Nephron progenitor cell (in vitro differentiated cells): ENCODE measurements around the gene SLC6A20.
A peak's percentile ranks its signal among the peaks of the same experiment; 100 is the strongest.

Source experiments
- DNase-seq: peaks from one replicate; pipeline ENCODE4 v3.0.0; 2021
- H3K27ac Mint-ChIP-seq: 2 replicates; pipeline ENCODE4 v1.8.0; 2021; ENCODE audit warnings: mild to moderate bottlenecking, moderate library complexity, mixed read lengths
- H3K27me3 Mint-ChIP-seq: 2 replicates; pipeline ENCODE4 v1.8.0; 2021; ENCODE audit warnings: mild to moderate bottlenecking, low read depth, mixed read lengths; ENCODE audit not compliant: poor library complexity
- H3K36me3 Mint-ChIP-seq: 2 replicates; pipeline ENCODE4 v1.8.0; 2021; ENCODE audit warnings: low read depth, mixed read lengths
- H3K4me1 Mint-ChIP-seq: 2 replicates; pipeline ENCODE4 v1.8.0; 2021; ENCODE audit warnings: mixed read lengths
- H3K4me3 Mint-ChIP-seq: 2 replicates; pipeline ENCODE4 v1.8.0; 2021; ENCODE audit warnings: mild to moderate bottlenecking, moderate library complexity, mixed read lengths
- H3K9me3 Mint-ChIP-seq: 2 replicates; pipeline ENCODE4 v1.8.0; 2021; ENCODE audit warnings: mild to moderate bottlenecking, moderate library complexity, mixed read lengths
- CTCF ChIP-seq: fragments of 200-600 bp; sonication (generic); IDR thresholded peaks from 2 replicates; pipeline ENCODE4 v1.5.0; 2021; ENCODE audit warnings: antibody characterized with exemption

SLC6A20 gene

DNA sequence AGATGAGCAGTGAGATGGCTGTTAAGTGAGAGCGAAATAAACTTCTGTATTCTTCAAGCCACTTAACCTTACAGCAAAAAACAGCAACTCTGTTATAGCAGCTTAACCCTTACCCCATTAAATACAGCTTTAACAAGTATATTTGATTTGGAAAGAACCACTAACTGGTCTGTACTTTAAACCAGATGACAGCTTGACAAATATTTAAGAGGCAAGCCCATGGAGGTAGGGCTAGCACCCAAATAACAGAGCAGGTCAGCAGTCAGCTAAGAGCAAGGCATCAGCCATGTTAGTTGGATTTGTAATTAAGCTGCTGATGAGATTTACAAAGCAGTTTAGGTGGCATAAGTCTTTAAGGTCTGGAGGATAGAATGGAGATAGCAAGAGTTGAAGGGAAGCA is 42.1 kb upstream of the SLC6A20 start:
- Mint-ChIP-seq H3K4me3 (no peak overlapping the region), H3K4me1 (peaks cover 19% of the 10 kb centered on the region), H3K27me3 (peaks cover 10% of the 10 kb centered on the region), H3K36me3 (peaks cover 10% of the 10 kb centered on the region), H3K9me3 (peaks cover 4% of the 10 kb centered on the region), H3K27ac (no peak overlapping the region)
- no peak for DNase-seq
- TF ChIP-seq CTCF: no peak

DNA sequence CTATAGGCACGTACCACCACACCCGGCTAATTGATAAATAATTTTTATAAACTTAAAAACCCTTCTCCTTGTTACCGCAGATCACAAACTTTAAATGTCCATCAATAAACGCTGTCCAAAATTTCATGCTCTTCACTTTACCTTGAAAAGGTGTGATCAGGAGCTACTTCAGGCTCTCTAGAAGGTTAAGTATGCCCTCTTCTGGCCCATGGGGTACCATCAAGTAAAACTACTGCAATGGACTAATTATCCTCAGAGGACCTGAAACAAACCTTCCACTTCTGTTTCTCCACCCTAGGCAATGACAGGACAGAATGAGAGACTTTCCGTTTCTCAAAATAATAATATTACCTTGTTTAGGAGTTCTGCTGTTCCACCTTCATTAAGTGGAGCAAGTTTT is 36.4 kb upstream of the SLC6A20 start:
- peak; percentile 7 for TF ChIP-seq CTCF
- Mint-ChIP-seq H3K4me1 (no peaks in the 10 kb centered on the region), H3K27ac (no peak overlapping the region), H3K27me3 (no peaks in the 10 kb centered on the region), H3K36me3 (peaks cover 48% of the 10 kb centered on the region), H3K9me3 (no peaks in the 10 kb centered on the region), H3K4me3 (no peak overlapping the region)
- DNase-seq: no peak

DNA sequence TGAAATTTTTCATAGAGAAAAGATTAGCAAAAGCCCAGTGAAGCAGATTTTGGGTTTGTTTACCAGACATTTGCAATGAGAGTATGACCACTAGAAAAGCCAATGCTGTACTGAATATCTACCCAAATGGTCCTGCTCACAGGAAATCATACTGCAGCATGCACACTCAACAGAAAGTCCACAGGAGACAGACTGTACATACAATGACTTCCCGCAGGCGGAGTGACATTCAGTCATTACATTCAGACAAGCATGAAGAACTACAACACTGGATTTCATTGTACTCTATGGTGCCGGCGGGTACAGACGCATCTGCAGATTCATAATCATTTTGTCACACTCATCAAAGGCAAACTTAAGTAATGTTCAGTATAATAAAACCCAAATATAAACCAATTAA is 33.8 kb upstream of the SLC6A20 start:
- Mint-ChIP-seq H3K27ac (no peak overlapping the region), H3K9me3 (no peaks in the 10 kb centered on the region), H3K4me3 (no peak overlapping the region), H3K36me3 (peaks cover 49% of the 10 kb centered on the region), H3K4me1 (no peaks in the 10 kb centered on the region), H3K27me3 (no peaks in the 10 kb centered on the region)
- DNase-seq: no peak
- TF ChIP-seq CTCF: no peak

DNA sequence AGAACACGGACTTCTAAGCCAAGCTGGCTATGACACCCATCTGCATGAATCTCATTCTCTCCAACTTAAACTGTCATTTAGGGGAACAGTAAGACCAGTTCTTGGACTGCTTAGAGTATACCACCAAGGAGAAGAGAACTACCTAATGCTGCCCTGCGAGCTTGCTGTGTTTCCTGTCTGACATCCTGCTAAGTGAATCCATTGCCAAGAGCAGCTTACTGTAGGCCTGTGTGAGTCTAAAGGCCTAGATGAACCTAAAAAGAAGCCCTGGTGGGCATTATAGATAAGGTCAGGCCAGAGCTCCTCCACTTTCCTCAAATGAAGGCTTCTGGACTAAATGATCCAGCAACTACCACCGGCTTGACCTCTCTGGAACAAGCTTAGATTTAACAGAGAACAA is 30.6 kb upstream of the SLC6A20 start:
- Mint-ChIP-seq H3K27me3 (no peaks in the 10 kb centered on the region), H3K9me3 (no peaks in the 10 kb centered on the region), H3K27ac (no peak overlapping the region), H3K4me1 (no peaks in the 10 kb centered on the region), H3K4me3 (no peak overlapping the region), H3K36me3 (peaks cover 39% of the 10 kb centered on the region)
- DNase-seq: no peak
- TF ChIP-seq CTCF: no peak

DNA sequence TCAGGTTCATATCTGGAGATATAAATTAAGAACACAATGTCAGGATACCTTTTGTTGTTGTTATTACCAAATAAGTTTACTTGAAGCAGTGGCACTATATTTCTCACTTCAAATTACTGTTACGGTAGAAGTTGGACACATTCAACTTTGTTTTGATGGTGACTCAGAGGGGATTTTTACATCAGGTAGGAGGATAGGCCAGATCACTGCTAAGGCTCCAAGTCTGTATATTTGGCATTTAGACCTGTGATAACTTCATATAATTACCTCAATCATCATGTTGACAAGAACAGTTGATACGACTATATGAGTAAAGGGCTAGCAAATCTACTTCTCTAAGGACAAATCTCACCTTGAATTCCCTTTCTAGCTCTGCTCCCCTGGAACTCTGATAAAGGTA is 30.0 kb upstream of the SLC6A20 start:
- no peak for DNase-seq
- Mint-ChIP-seq H3K27me3 (no peaks in the 10 kb centered on the region), H3K4me3 (no peak overlapping the region), H3K4me1 (no peaks in the 10 kb centered on the region), H3K36me3 (peaks cover 38% of the 10 kb centered on the region), H3K9me3 (no peaks in the 10 kb centered on the region), H3K27ac (no peak overlapping the region)
- no peak for TF ChIP-seq CTCF

GRCh38 chr3:45821127-45821526 is 24.8 kb upstream of the SLC6A20 start:
- H3K36me3 Mint-ChIP-seq: peaks cover 38% of the 10 kb centered on the region
- TF ChIP-seq CTCF: no peak
- H3K27me3 Mint-ChIP-seq: peaks cover 3% of the 10 kb centered on the region
- no peak overlapping the region for H3K4me3 Mint-ChIP-seq
- H3K9me3 Mint-ChIP-seq: peaks cover 18% of the 10 kb centered on the region
- no peak for DNase-seq
- H3K27ac Mint-ChIP-seq: no peak overlapping the region
- H3K4me1 Mint-ChIP-seq: no peaks in the 10 kb centered on the region
